Erythroblast (primary cell): ENCODE results near the gene CNNM2.

ENCODE experiments used
- GATA1 ChIP-seq: IDR thresholded peaks from 2 replicates; pipeline ENCODE4 v1.6.1; 2011; ENCODE audit warnings: low read depth, mild to moderate bottlenecking, control low read depth, low read length, moderate library complexity
- POLR2A ChIP-seq: IDR thresholded peaks from 2 replicates; pipeline ENCODE4 v1.6.1; 2011; ENCODE audit warnings: mild to moderate bottlenecking, low read length

GRCh38 chr10:102917962-102918816 is at the start of gene CNNM2:
- TF ChIP-seq POLR2A (peak; percentile 90), GATA1 (no peak)
